GM12878 (cell line): ENCODE results near the gene BORCS5. TPM values are rescaled to one million over a fixed set of nuclear protein-coding genes. Genes with fewer than 3 reads are reported as not detected.

Experiments used
- ATAC-seq: fragments of 200-7000 bp; cut with Tn5 transposase; 3 replicates; pipeline ENCODE4 v1.9.1; 2020; ENCODE audit warnings: mild to moderate bottlenecking, moderate library complexity
- BruUV-seq: library from RNA; stranded (reverse); fragments of 400-500 nt; replicated peaks from 2 replicates; lab custom pipeline; 2021; lab: Mats Ljungman, UMichigan
- CTCF ChIA-PET: fragments of 300-600 bp; sonication (Branson Sonifier 250); formaldehyde crosslinking; extraction: SDS; loops from one replicate; lab custom pipeline; 2021; ENCODE audit warnings: inconsistent platforms; lab: Yijun Ruan, JAX
- POLR2A ChIA-PET: fragments of 350-600 bp; formaldehyde crosslinking; extraction: SDS; loops from one replicate; lab custom pipeline; 2021; ENCODE audit warnings: inconsistent platforms; lab: Charles Lee
- RAD21 ChIA-PET: fragments of 300-600 bp; sonication (Branson Sonifier 250); formaldehyde crosslinking; loops from one replicate; lab custom pipeline; 2023; ENCODE audit warnings: antibody characterized with exemption; ENCODE audit not compliant: unreplicated experiment; lab: Charles Lee
- SMC1A ChIA-PET: fragments of 300-600 bp; sonication (Branson Sonifier 250); formaldehyde crosslinking; loops from one replicate; lab custom pipeline; 2023; ENCODE audit not compliant: unreplicated experiment, uncharacterized antibody; lab: Charles Lee
- DNase-seq: peaks from one replicate; pipeline ENCODE4 v3.0.0-alpha.2; 2011; ENCODE audit warnings: low read depth, low spot score
- FAIRE-seq: peaks from 3 replicates; lab custom pipeline; 2011; peaks lifted over from hg19 to GRCh38; lab: Jason Lieb, UNC
- H2AFZ ChIP-seq: 2 replicates; pipeline ENCODE4 v1.6.0; 2011; ENCODE audit warnings: low read depth, low read length, control low read depth; ENCODE audit not compliant: control insufficient read depth
- H3K27ac ChIP-seq: 2 replicates; pipeline ENCODE4 v1.5.1; 2011; ENCODE audit warnings: control low read depth; ENCODE audit not compliant: control insufficient read depth, insufficient read depth
- H3K27me3 ChIP-seq, 2 experiments: replicated peaks in 1 of 2; 2 replicates each; pipeline versions ENCODE4 v1.6.0 to v1.6.1; 2011; ENCODE audit warnings: low read length in 1 of 2; ENCODE audit not compliant: control insufficient read depth in 2 of 2, insufficient read depth in 2 of 2
- H3K36me3 ChIP-seq, 2 experiments: 2 replicates each; pipeline ENCODE4 v1.5.1; 2011; ENCODE audit warnings: low read length in 1 of 2; ENCODE audit not compliant: control insufficient read depth in 2 of 2, insufficient read depth in 2 of 2
- H3K4me1 ChIP-seq: 2 replicates; pipeline ENCODE4 v1.6.1; 2011; ENCODE audit warnings: mild to moderate bottlenecking, low read length, moderate library complexity, mixed read lengths; ENCODE audit not compliant: control insufficient read depth, insufficient read depth
- H3K4me2 ChIP-seq: 2 replicates; pipeline ENCODE4 v1.6.0; 2011; ENCODE audit warnings: control low read depth; ENCODE audit not compliant: control insufficient read depth, insufficient read depth
- H3K4me3 ChIP-seq: fragments of 200-600 bp; sonication (generic); 2 replicates; pipeline ENCODE4 v1.5.1; 2016
- H3K79me2 ChIP-seq: 2 replicates; pipeline ENCODE4 v1.6.0; 2011; ENCODE audit warnings: low read length; ENCODE audit not compliant: control insufficient read depth, insufficient read depth
- H3K9ac ChIP-seq: 2 replicates; pipeline ENCODE4 v1.8.0; 2011; ENCODE audit warnings: low read length, control low read depth, mixed read lengths; ENCODE audit not compliant: control insufficient read depth, insufficient read depth
- H3K9me3 ChIP-seq: replicated peaks from 3 replicates; pipeline ENCODE4 v1.5.1; 2011; ENCODE audit warnings: mild to moderate bottlenecking, low read length; ENCODE audit not compliant: control insufficient read depth, insufficient read depth
- H4K20me1 ChIP-seq: 2 replicates; pipeline ENCODE4 v1.6.0; 2011; ENCODE audit not compliant: control insufficient read depth, insufficient read depth
- CREM ChIP-seq: IDR thresholded peaks from 2 replicates; pipeline ENCODE4 v1.6.1; 2014; ENCODE audit warnings: antibody characterized with exemption, low read depth
- EED ChIP-seq: sonication (generic); IDR thresholded peaks from 2 replicates; pipeline ENCODE4 v1.6.1; 2016; ENCODE audit warnings: antibody characterized with exemption, low read depth
- NFIC ChIP-seq: IDR thresholded peaks from 2 replicates; pipeline ENCODE4 v1.6.1; 2012; ENCODE audit warnings: low read depth, mild to moderate bottlenecking, inconsistent platforms, low read length, moderate library complexity
- NFXL1 ChIP-seq: fragments of 450-650 bp; IDR thresholded peaks from 2 replicates; pipeline ENCODE4 v1.6.1; 2017; ENCODE audit warnings: antibody characterized with exemption, mild to moderate bottlenecking, borderline replicate concordance
- NFYB ChIP-seq: IDR thresholded peaks from 2 replicates; pipeline ENCODE4 v1.6.1; 2011; ENCODE audit warnings: low read depth, mild to moderate bottlenecking, low read length, improper control_type of control experiment, moderate library complexity; ENCODE audit not compliant: insufficient read depth
- PAX5 ChIP-seq: IDR thresholded peaks from 2 replicates; pipeline ENCODE4 v1.6.1; 2011; ENCODE audit warnings: low read depth, low read length, borderline replicate concordance
- POLR2AphosphoS5 ChIP-seq: IDR thresholded peaks from 2 replicates; pipeline ENCODE4 v1.6.1; 2011; ENCODE audit warnings: mild to moderate bottlenecking, low read length, inconsistent platforms
- RAD51 ChIP-seq: fragments of 450-650 bp; IDR thresholded peaks from 2 replicates; pipeline ENCODE4 v1.6.1; 2016; ENCODE audit warnings: moderate library complexity, mild to moderate bottlenecking, inconsistent platforms
- RUNX3 ChIP-seq: IDR thresholded peaks from 2 replicates; pipeline ENCODE4 v1.6.1; 2012; ENCODE audit warnings: low read length, inconsistent platforms
- SP1 ChIP-seq: IDR thresholded peaks from one replicate; pipeline ENCODE4 v1.6.1; 2011; ENCODE audit warnings: low read depth, low read length
- STAT3 ChIP-seq: IDR thresholded peaks from 2 replicates; pipeline ENCODE4 v1.6.1; 2011; ENCODE audit warnings: low read depth, low read length, improper control_type of control experiment
- TAF1 ChIP-seq: IDR thresholded peaks from 2 replicates; pipeline ENCODE4 v1.6.1; 2011; ENCODE audit warnings: mild to moderate bottlenecking, low read depth, low read length, borderline replicate concordance
- ZBED1 ChIP-seq: IDR thresholded peaks from 2 replicates; pipeline ENCODE4 v1.6.1; 2016; ENCODE audit warnings: borderline replicate concordance
- ZNF274 ChIP-seq: IDR thresholded peaks from one replicate; pipeline ENCODE4 v1.8.0; 2011; ENCODE audit not compliant: insufficient read length, insufficient read depth
- WGBS: methylation state at CpG from one replicate; pipeline ENCODE4 v1.1.6; 2016; ENCODE audit warnings: low lambda C conversion rate; ENCODE audit not compliant: insufficient replicate concordance, insufficient coverage; ENCODE audit errors: missing lambda C conversion rate; 5-methylcytosine and 5-hydroxymethylcytosine counted together
- in situ Hi-C: fragments of 300-500 bp; cut with MboI; formaldehyde crosslinking; loops from 9 replicates; pipeline ENCODE4 v1.14.3; 2018; ENCODE audit warnings: mixed read lengths
- intact Hi-C: fragments of 100-400 bp; cut with micrococcal nuclease; formaldehyde crosslinking; loops from one replicate; pipeline ENCODE4 v1.14.2; 2022; ENCODE audit not compliant: unreplicated experiment
- polyA plus RNA-seq, 11 experiments: library from polyadenylated mRNA; depleted of rRNA in 4 of 11; unstranded in 6 of 11; stranded (reverse) in 5 of 11; fragments of >200 nt; fragmentation: Nextera tagmentation in 4 of 11; fragmentation: Illumina TruSeq in 1 of 11; extraction: Ambion mirVana in 4 of 11; extraction: Trizol in 1 of 11; gene quantifications; 1 replicate in 1 of 11; 2 replicates in 10 of 11; pipeline versions ENCODE4 v1.2.1 to v1.2.3, GENCODE V29; 2011 to 2016; ENCODE audit warnings: inconsistent platforms in 2 of 11, missing spikeins in 2 of 11, low read depth in 1 of 11
- total RNA-seq, 4 experiments: library from RNA; depleted of rRNA in 3 of 4; stranded (reverse); fragments of >200 nt in 3 of 4; fragmentation: Illumina TruSeq in 1 of 4; extraction: Trizol in 1 of 4; gene quantifications; 2 replicates each; pipeline versions ENCODE4 v1.2.1 to v1.2.3, GENCODE V29; 2013 to 2021
- TF ChIP-seq, protein P1 (sequence below): IDR thresholded peaks from 2 replicates; pipeline ENCODE4 v1.6.1; 2011; ENCODE audit warnings: borderline replicate concordance, low read depth, mild to moderate bottlenecking, moderate library complexity, low read length; ENCODE audit not compliant: insufficient read depth, poor library complexity, severe bottlenecking
- TF ChIP-seq, protein P2 (sequence below), 3 experiments: IDR thresholded peaks in 2 of 3; conservative IDR thresholded peaks in 1 of 3; 2 replicates each; pipeline ENCODE4 v1.5.1; 2011; ENCODE audit warnings: low read depth in 3 of 3, low read length in 3 of 3, mild to moderate bottlenecking in 3 of 3, control low read depth in 2 of 3, moderate library complexity in 2 of 3, inconsistent platforms in 1 of 3, mixed read lengths in 1 of 3; ENCODE audit not compliant: control insufficient read depth in 2 of 3, insufficient read depth in 1 of 3; ENCODE audit errors: extremely low read depth in 1 of 3
- TF ChIP-seq, protein P3 (sequence below): fragments of 450-650 bp; formaldehyde crosslinking; IDR thresholded peaks from 2 replicates; pipeline ENCODE4 v1.4.0; 2020; ENCODE audit warnings: mild to moderate bottlenecking, moderate library complexity

The BORCS5 gene
- total and polyA plus RNA-seq, 10 of the 15 experiments (the other 5 are each of a cell fraction or from before 2014, with no cell fraction given) = 1.4 to 39.7 (median 16.1) TPM

DNA sequence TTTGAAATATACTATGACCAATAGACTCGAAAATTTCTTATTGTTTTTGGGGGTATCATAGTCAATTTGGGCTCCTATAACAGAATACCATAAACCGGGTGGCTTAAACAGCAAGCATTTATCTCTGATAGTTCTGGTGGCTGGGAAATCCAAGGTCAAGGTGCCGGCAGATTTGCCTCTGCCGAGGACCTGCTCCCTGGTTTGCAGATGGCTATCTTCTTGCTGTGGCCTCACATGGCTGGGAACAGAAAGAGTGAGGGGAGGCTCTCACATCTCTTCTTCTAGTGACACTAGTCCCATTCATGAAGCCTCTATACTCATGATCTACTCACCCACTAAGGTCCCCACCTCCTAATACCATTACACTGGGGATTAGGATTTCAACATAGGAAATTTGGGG is 70.7 kb downstream of the BORCS5 start (continued):
- no peak for TF ChIP-seq NFXL1
- TF ChIP-seq ZBED1 = no peak
- no peak for TF ChIP-seq NFIC
- TF ChIP-seq STAT3 = no peak
- TF ChIP-seq, protein P1, sequence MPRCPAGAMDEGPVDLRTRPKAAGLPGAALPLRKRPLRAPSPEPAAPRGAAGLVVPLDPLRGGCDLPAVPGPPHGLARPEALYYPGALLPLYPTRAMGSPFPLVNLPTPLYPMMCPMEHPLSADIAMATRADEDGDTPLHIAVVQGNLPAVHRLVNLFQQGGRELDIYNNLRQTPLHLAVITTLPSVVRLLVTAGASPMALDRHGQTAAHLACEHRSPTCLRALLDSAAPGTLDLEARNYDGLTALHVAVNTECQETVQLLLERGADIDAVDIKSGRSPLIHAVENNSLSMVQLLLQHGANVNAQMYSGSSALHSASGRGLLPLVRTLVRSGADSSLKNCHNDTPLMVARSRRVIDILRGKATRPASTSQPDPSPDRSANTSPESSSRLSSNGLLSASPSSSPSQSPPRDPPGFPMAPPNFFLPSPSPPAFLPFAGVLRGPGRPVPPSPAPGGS = no peak
- no peak for TF ChIP-seq EED
- no peak for TF ChIP-seq CREM

DNA sequence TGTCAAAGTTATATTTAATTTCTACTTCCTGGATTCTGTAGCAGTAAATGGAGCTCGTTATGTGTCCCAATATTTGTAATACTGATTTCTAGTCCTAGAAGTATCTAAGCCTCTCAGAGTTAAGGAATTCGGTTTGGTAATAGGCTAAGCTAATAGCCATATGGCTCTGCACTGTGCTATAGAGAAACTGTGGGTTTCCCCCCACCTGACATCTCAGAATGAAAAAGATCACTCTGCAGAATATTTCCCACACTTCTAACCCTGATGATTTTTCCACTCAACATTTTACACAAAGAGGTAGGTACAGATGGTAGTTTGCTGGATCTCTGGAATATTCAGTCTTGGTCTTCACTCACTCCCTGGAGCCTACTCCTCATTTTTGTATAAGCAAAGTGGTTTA is 71.2 kb downstream of the BORCS5 start:
- Histone ChIP-seq H3K79me2 (no peaks in the 10 kb centered on the region; the same call in 1 of the 2 replicates), H3K27ac (peak overlapping the region; percentile 39; the same call in 1 of the 2 replicates), H3K4me1 (peaks cover 13% of the 10 kb centered on the region), H3K9me3 (no peaks in the 10 kb centered on the region; the same call in none of the 3 replicates), H3K4me3 (no peak overlapping the region), H3K9ac (no peak overlapping the region), H4K20me1 (no peaks in the 10 kb centered on the region), H2AFZ (peak overlapping the region; percentile 7; the same call in 1 of the 2 replicates), H3K4me2 (peak overlapping the region; percentile 55; the same call in 1 of the 2 replicates), H3K27me3 (no peaks in the 10 kb centered on the region), H3K36me3 (no peaks in the 10 kb centered on the region)
- WGBS = 23% methylated on average over 2 of the region's 2 CpGs
- intact Hi-C loops (no loop called here), in situ Hi-C loops (no loop called here)
- BruUV-seq = no TSS peak
- CTCF ChIA-PET = interaction anchor here (0.6 to 1.2 kb wide), 3 partner anchors 10 to 94 kb away, joined by 3 read pairs; no protein-coding TSS in a partner anchor
- SMC1A ChIA-PET = interaction anchor here (0.8 to 2.9 kb wide), 9 partner anchors 8 to 127 kb away, joined by 3 to 9 read pairs (median 4); no protein-coding TSS in a partner anchor
- POLR2A ChIA-PET = interaction anchor here (0.5 to 1.5 kb wide), 5 partner anchors 10 to 298 kb away, joined by 3 to 8 read pairs (median 4); no protein-coding TSS in a partner anchor
- DNase-seq (no peak), FAIRE-seq (no peak), ATAC-seq (peak; percentile 81)
- RAD21 ChIA-PET = interaction anchor here (0.6 to 1.9 kb wide), 10 partner anchors 8 to 120 kb away, joined by 3 to 8 read pairs (median 3); no protein-coding TSS in a partner anchor
- TF ChIP-seq ZNF274 = no peak
- 0 out of 2 replicates have a peak, but pooled peaks have one; percentile 26 for TF ChIP-seq RAD51
- peak; percentile 41; the same call in 1 of the 2 replicates for TF ChIP-seq RUNX3
- TF ChIP-seq, protein P2, sequence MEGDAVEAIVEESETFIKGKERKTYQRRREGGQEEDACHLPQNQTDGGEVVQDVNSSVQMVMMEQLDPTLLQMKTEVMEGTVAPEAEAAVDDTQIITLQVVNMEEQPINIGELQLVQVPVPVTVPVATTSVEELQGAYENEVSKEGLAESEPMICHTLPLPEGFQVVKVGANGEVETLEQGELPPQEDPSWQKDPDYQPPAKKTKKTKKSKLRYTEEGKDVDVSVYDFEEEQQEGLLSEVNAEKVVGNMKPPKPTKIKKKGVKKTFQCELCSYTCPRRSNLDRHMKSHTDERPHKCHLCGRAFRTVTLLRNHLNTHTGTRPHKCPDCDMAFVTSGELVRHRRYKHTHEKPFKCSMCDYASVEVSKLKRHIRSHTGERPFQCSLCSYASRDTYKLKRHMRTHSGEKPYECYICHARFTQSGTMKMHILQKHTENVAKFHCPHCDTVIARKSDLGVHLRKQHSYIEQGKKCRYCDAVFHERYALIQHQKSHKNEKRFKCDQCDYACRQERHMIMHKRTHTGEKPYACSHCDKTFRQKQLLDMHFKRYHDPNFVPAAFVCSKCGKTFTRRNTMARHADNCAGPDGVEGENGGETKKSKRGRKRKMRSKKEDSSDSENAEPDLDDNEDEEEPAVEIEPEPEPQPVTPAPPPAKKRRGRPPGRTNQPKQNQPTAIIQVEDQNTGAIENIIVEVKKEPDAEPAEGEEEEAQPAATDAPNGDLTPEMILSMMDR (IDR thresholded peaks at IDR 0.05 in 2 of 3, conservative IDR thresholded peaks at IDR 0.05 in 1 of 3; ENCODE audit: control insufficient read depth in 2 of 3, extremely low read depth in 1 of 3, insufficient read depth in 1 of 3, low read depth in 3 of 3, low read length in 3 of 3) = no peak
- TF ChIP-seq NFYB = no peak
- no peak for TF ChIP-seq SP1
- TF ChIP-seq TAF1 = no peak
- TF ChIP-seq, protein P3, sequence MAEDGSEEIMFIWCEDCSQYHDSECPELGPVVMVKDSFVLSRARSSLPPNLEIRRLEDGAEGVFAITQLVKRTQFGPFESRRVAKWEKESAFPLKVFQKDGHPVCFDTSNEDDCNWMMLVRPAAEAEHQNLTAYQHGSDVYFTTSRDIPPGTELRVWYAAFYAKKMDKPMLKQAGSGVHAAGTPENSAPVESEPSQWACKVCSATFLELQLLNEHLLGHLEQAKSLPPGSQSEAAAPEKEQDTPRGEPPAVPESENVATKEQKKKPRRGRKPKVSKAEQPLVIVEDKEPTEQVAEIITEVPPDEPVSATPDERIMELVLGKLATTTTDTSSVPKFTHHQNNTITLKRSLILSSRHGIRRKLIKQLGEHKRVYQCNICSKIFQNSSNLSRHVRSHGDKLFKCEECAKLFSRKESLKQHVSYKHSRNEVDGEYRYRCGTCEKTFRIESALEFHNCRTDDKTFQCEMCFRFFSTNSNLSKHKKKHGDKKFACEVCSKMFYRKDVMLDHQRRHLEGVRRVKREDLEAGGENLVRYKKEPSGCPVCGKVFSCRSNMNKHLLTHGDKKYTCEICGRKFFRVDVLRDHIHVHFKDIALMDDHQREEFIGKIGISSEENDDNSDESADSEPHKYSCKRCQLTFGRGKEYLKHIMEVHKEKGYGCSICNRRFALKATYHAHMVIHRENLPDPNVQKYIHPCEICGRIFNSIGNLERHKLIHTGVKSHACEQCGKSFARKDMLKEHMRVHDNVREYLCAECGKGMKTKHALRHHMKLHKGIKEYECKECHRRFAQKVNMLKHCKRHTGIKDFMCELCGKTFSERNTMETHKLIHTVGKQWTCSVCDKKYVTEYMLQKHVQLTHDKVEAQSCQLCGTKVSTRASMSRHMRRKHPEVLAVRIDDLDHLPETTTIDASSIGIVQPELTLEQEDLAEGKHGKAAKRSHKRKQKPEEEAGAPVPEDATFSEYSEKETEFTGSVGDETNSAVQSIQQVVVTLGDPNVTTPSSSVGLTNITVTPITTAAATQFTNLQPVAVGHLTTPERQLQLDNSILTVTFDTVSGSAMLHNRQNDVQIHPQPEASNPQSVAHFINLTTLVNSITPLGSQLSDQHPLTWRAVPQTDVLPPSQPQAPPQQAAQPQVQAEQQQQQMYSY (CRISPR knock-in tag) = no peak
- TF ChIP-seq PAX5 = no peak
- TF ChIP-seq POLR2AphosphoS5 = no peak
